ENCODE measurements around the gene PRODH2. TPM values are rescaled to one million over a fixed set of nuclear protein-coding genes. Genes with fewer than 3 reads are reported as not detected.

The PRODH2 gene, protein sequence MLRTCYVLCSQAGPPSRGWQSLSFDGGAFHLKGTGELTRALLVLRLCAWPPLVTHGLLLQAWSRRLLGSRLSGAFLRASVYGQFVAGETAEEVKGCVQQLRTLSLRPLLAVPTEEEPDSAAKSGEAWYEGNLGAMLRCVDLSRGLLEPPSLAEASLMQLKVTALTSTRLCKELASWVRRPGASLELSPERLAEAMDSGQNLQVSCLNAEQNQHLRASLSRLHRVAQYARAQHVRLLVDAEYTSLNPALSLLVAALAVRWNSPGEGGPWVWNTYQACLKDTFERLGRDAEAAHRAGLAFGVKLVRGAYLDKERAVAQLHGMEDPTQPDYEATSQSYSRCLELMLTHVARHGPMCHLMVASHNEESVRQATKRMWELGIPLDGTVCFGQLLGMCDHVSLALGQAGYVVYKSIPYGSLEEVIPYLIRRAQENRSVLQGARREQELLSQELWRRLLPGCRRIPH
- total RNA-seq, result not detected
- not detected for polyA plus RNA-seq
- long read RNA-seq, donor 1, result 0 reads
- long read RNA-seq, donor 2, result 0 reads
- long read RNA-seq, donor 3, result 0 reads
- long read RNA-seq, donor 4, result 0 reads

DNA sequence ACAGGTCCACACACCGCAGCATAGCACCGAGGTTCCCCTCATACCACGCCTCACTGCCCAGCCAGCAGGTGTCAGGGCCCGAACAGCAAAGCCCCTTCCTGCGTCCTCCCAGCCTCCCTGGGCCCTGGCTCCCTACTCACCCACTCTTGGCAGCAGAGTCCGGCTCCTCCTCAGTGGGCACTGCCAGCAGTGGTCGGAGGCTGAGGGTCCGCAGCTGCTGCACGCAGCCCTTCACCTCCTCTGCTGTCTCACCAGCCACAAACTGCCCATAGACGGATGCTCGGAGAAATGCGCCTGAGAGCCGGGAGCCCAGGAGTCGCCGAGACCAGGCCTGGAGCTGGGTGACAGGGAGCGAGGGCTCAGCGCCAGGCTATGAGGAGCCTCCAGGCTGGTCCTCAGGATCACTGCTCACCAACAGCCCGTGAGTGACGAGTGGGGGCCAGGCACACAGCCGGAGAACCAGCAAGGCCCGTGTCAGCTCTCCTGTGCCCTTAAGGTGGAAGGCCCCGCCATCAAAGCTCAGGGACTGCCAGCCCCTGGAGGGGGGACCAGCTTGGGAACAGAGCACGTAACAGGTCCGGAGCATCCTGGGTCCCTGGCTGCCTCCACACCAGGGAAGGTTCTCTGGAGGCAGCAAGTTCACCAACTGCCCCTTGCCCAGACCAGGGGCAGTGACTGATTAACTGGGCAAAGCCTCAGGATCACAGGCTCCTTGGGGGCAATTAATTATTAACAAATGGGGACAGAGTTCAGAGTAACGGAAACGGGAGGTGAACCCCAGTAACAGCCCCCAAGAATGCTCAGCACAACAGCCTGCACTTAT is at the start of gene PRODH2:
Gene PRODH2 (minus strand): TSS at position 626 of the 823 bp plus-strand sequence. CDS start 40 bp downstream, at position 586.
- no peak within 1 kb of the TSS for H3K27ac ChIP-seq (ENCODE audit: low read length)
- H3K4me3 ChIP-seq (ENCODE audit: low read length), result no peak within 1 kb of the TSS
- DNase-seq (no peak), ATAC-seq (no peak)
- H3K4me1 ChIP-seq (ENCODE audit: control insufficient read depth, insufficient read depth, low read length), result no peaks in the 10 kb centered on the region
- H3K27me3 ChIP-seq (ENCODE audit: control insufficient read depth, insufficient read depth), result no peaks in the 10 kb centered on the region
- intact Hi-C loops (cut with DNase I), result no loop called here
- no peaks in the 10 kb centered on the region for H3K9me3 ChIP-seq (ENCODE audit: control insufficient read depth, low read length)
- 70% methylated on average over 26 of the region's 26 CpGs for WGBS

GRCh38 chr19:35861640-35862160 is 49.1 kb upstream of the PRODH2 start:
- Histone ChIP-seq H3K27ac (ENCODE audit: low read length) (no peak overlapping the region), H3K4me1 (ENCODE audit: control insufficient read depth, insufficient read depth, low read length) (no peaks in the 10 kb centered on the region), H3K9me3 (ENCODE audit: control insufficient read depth, low read length) (no peaks in the 10 kb centered on the region), H3K4me3 (ENCODE audit: low read length) (no peak overlapping the region), H3K27me3 (ENCODE audit: control insufficient read depth, insufficient read depth) (no peaks in the 10 kb centered on the region)
- no peak for ATAC-seq
- intact Hi-C loops (cut with DNase I), result no loop called here
- 47% methylated on average over 19 of the region's 19 CpGs for WGBS
- DNase-seq, result no peak

DNA sequence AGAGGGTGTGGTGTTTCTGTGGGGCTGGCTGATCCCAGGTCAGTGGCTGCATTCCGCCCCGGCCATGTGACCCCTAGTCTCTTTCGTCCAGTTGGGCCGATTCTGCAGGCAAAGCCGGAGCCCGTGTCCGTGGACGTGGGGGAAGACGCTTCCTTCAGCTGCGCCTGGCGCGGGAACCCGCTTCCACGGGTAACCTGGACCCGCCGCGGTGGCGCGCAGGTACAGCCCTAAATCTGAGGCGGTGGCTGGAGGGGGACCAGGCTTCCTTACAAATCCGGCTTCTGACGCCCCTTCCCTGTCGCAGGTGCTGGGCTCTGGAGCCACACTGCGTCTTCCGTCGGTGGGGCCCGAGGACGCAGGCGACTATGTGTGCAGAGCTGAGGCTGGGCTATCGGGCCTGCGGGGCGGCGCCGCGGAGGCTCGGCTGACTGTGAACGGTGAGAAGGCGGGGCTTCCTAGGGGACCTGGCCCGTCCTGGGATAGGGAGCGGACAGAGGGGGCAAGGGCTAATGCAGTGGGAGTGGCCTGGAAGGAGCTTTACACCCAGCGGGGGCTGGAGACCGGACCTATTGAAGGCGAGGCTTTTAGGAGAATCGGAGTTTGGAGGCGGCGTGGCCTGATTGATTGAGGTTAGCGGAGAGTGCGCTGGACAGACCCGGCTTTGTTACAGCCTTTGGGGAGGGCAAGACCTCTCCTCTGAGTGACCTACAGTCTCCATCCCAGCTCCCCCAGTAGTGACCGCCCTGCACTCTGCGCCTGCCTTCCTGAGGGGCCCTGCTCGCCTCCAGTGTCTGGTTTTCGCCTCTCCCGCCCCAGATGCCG is 48.4 kb upstream of the PRODH2 start:
- peak in 1 of 2 donors; percentile 27 for ATAC-seq
- no peak for DNase-seq
- no peak overlapping the region for H3K27ac ChIP-seq (ENCODE audit: low read length)
- intact Hi-C loops (cut with DNase I), result no loop called here
- no peak overlapping the region for H3K4me3 ChIP-seq (ENCODE audit: low read length)
- H3K4me1 ChIP-seq (ENCODE audit: control insufficient read depth, insufficient read depth, low read length), result no peaks in the 10 kb centered on the region
- no peaks in the 10 kb centered on the region for H3K9me3 ChIP-seq (ENCODE audit: control insufficient read depth, low read length)
- WGBS, result 6% methylated on average over 55 of the region's 55 CpGs
- no peaks in the 10 kb centered on the region for H3K27me3 ChIP-seq (ENCODE audit: control insufficient read depth, insufficient read depth)

DNA sequence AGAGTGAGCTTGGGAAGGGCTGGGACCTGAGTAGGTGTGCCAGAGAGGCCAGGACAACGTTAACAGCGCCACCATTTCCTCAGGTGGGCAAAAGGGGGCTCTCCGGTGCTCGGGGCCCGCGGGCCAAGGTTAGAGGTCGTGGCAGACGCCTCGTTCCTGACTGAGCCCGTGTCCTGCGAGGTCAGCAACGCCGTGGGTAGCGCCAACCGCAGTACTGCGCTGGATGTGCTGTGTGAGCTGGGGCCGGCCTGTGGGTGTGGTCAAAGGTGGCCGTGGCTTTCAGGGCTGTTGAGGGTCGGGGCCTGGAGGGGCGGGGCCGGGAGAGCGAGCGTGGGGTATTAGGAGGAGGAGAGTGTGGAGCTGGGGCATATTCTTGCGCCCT is 47.8 kb upstream of the PRODH2 start:
- 16% methylated on average over 24 of the region's 24 CpGs for WGBS
- Histone ChIP-seq H3K9me3 (ENCODE audit: control insufficient read depth, low read length) (no peaks in the 10 kb centered on the region), H3K27me3 (ENCODE audit: control insufficient read depth, insufficient read depth) (no peaks in the 10 kb centered on the region), H3K4me1 (ENCODE audit: control insufficient read depth, insufficient read depth, low read length) (no peaks in the 10 kb centered on the region), H3K4me3 (ENCODE audit: low read length) (no peak overlapping the region), H3K27ac (ENCODE audit: low read length) (no peak overlapping the region)
- intact Hi-C loops (cut with DNase I), result no loop called here
- DNase-seq (no peak), ATAC-seq (peak in 1 of 2 donors; percentile 8)

DNA sequence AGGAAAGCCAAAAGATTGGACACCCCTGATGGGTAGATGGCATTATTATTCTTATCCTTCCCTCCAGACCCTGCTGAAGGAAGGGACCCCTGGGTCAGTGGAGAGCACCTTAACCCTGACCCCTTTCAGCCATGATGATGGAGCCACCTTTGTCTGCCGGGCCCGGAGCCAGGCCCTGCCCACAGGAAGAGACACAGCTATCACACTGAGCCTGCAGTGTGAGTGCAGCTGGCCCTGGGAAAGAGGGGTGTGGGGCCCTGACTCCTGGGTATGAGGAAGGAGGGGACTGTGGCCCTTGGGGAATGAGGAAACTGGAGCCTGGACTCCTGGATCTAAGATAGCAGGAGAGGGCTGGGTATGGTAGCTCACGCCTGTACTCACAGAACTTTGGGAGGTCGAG is 46.8 kb upstream of the PRODH2 start:
- no peaks in the 10 kb centered on the region for H3K9me3 ChIP-seq (ENCODE audit: control insufficient read depth, low read length)

GRCh38 chr19:35858311-35858710 is 45.7 kb upstream of the PRODH2 start:
- H3K27ac ChIP-seq (ENCODE audit: low read length), result no peak overlapping the region
- DNase-seq (no peak), ATAC-seq (no peak)
- no peaks in the 10 kb centered on the region for H3K4me1 ChIP-seq (ENCODE audit: control insufficient read depth, insufficient read depth, low read length)
- intact Hi-C loops (cut with DNase I), result no loop called here
- H3K9me3 ChIP-seq (ENCODE audit: control insufficient read depth, low read length), result no peaks in the 10 kb centered on the region
- no peak overlapping the region for H3K4me3 ChIP-seq (ENCODE audit: low read length)
- WGBS, result 70% methylated on average over 6 of the region's 6 CpGs
- H3K27me3 ChIP-seq (ENCODE audit: control insufficient read depth, insufficient read depth), result no peaks in the 10 kb centered on the region

More for the DNA sequence above, 46.8 kb upstream of the PRODH2 start:
- 64% methylated on average over 4 of the region's 4 CpGs for WGBS
- ATAC-seq (no peak), DNase-seq (no peak)
- no peak overlapping the region for H3K27ac ChIP-seq (ENCODE audit: low read length)
- H3K27me3 ChIP-seq (ENCODE audit: control insufficient read depth, insufficient read depth), result no peaks in the 10 kb centered on the region
- no peak overlapping the region for H3K4me3 ChIP-seq (ENCODE audit: low read length)
- no peaks in the 10 kb centered on the region for H3K4me1 ChIP-seq (ENCODE audit: control insufficient read depth, insufficient read depth, low read length)
- intact Hi-C loops (cut with DNase I), result no loop called here

DNA sequence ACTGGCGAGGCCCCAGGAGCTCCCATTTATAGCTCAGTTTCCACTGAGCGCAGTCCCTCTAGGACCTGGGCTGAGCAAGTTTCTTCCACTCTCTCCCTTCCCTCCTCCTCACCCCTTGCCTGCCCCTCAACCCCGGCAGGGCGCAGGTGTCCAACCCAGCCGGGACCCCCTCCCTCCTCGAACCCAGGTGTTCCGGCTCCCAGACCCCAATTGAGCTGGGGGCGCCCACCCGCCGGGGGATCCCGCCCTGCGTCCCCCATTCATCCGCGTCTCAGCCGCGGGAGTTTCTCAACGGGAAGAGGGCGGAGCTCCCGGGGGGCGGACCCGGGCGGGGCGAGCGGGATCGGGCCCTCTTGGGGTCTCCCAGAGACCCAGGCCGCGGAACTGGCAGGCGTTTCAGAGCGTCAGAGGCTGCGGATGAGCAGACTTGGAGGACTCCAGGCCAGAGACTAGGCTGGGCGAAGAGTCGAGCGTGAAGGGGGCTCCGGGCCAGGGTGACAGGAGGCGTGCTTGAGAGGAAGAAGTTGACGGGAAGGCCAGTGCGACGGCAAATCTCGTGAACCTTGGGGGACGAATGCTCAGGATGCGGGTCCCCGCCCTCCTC is 44.0 kb upstream of the PRODH2 start, which contains the start of gene KIRREL2:
Gene KIRREL2 (plus strand): TSS at position 366 of the 604 bp plus-strand sequence. CDS start 209 bp downstream, at position 575.
- under 1% methylated on average over 42 of the region's 42 CpGs for WGBS
- ATAC-seq, result peak in 1 of 2 donors; percentile 39

DNA sequence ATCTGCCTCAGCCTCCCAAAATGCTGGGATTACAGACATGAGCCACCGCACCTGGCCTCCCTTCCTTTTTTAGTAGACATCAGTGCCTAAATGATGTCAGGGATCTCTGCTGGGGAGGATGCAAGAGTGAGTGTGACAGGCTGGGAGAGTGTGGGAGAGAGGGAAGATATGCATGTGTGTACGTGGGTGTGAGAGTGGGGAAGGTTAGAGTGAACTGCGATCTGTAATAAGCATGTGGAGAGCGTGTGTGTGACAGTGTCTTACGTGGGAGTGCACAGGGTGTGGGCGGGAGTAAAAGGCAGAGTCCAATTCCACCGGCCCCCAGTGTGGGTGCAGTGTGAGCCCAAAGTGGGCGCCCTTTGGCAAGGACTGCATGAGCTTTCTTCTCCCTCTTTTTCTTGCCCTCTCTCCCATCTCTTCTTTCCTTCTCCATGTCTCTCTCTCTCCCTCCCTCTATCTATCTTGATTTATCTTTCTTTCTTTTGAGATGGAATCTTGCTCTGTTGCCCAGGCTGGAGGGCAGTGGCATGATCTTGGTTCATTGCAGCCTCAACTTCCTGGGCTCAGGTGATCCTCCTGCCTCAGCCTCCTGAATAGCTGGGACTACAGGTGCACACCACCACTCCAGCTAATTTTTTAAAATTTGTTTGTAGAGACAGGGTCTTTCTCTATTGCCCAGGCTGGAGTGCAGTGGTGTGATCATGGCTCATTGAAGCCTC is 40.6 kb upstream of the PRODH2 start:
- ATAC-seq (no peak), DNase-seq (no peak)
- no peak overlapping the region for H3K27ac ChIP-seq (ENCODE audit: low read length)
- no peaks in the 10 kb centered on the region for H3K9me3 ChIP-seq (ENCODE audit: control insufficient read depth, low read length)
- no peaks in the 10 kb centered on the region for H3K4me1 ChIP-seq (ENCODE audit: control insufficient read depth, insufficient read depth, low read length)
- no peaks in the 10 kb centered on the region for H3K27me3 ChIP-seq (ENCODE audit: control insufficient read depth, insufficient read depth)
- H3K4me3 ChIP-seq (ENCODE audit: low read length), result no peak overlapping the region
- intact Hi-C loops (cut with DNase I), result no loop called here
- WGBS, result 53% methylated on average over 8 of the region's 8 CpGs

More for the DNA sequence above, 44.0 kb upstream of the PRODH2 start, which contains the start of gene KIRREL2:
- Histone ChIP-seq H3K27ac (ENCODE audit: low read length) (no peak within 1 kb of the TSS), H3K4me3 (ENCODE audit: low read length) (peak within 1 kb of the TSS; percentile 60), H3K9me3 (ENCODE audit: control insufficient read depth, low read length) (no peaks in the 10 kb centered on the region), H3K27me3 (ENCODE audit: control insufficient read depth, insufficient read depth) (no peaks in the 10 kb centered on the region), H3K4me1 (ENCODE audit: control insufficient read depth, insufficient read depth, low read length) (no peaks in the 10 kb centered on the region)
- intact Hi-C loops (cut with DNase I), result no loop called here
- DNase-seq, result peak in 1 of 3 donors; percentile 60

- H3K27me3 ChIP-seq (ENCODE audit: control insufficient read depth, insufficient read depth), result no peaks in the 10 kb centered on the region
- DNase-seq, result no peak
- no peak for ATAC-seq
- intact Hi-C loops (cut with DNase I), result no loop called here
- no peak within 1 kb of the TSS for H3K27ac ChIP-seq (ENCODE audit: low read length)
- 41% methylated on average over 9 of the region's 9 CpGs for WGBS
- no peak within 1 kb of the TSS for H3K4me3 ChIP-seq (ENCODE audit: low read length)
- no peaks in the 10 kb centered on the region for H3K4me1 ChIP-seq (ENCODE audit: control insufficient read depth, insufficient read depth, low read length)
- no peaks in the 10 kb centered on the region for H3K9me3 ChIP-seq (ENCODE audit: control insufficient read depth, low read length)
These were observed 39.6 kb upstream of the PRODH2 start, which contains the start of gene NPHS1 for GRCh38 chr19:35852029-35852780. TSS of gene NPHS1 (minus strand) at chr19:35852504. CDS start at chr19:35851837, 667 bp downstream.
